Lower lobe of right lung (tissue), 2 donors: ENCODE measurements around the gene MYBPC2. TPM values are rescaled to one million over a fixed set of nuclear protein-coding genes. Genes with fewer than 3 reads are reported as not detected.
A peak's percentile ranks its signal among the peaks of the same experiment; 100 is the strongest.

Source experiments
- ATAC-seq, 2 donors: fragments of 200-7000 bp; cut with Tn5 transposase; one replicate each; pipeline ENCODE4 v1.9.1; 2020 to 2022; ENCODE audit warnings: mild to moderate bottlenecking in 2 of 2, moderate library complexity in 2 of 2
- DNase-seq: peaks from one replicate; pipeline ENCODE4 v3.0.0-alpha.2; 2020
- H3K27ac ChIP-seq: fragments of 200-600 bp; one replicate; pipeline ENCODE4 v1.8.0; 2022
- H3K27me3 ChIP-seq: fragments of 200-600 bp; one replicate; pipeline ENCODE4 v1.8.0; 2022; ENCODE audit warnings: low read depth
- H3K36me3 ChIP-seq: fragments of 200-600 bp; one replicate; pipeline ENCODE4 v1.8.0; 2022; ENCODE audit warnings: mild to moderate bottlenecking
- H3K4me1 ChIP-seq: fragments of 200-600 bp; one replicate; pipeline ENCODE4 v1.8.0; 2022
- H3K4me3 ChIP-seq: fragments of 200-600 bp; one replicate; pipeline ENCODE4 v1.8.0; 2022; ENCODE audit warnings: mild to moderate bottlenecking
- H3K9me3 ChIP-seq: fragments of 200-600 bp; one replicate; pipeline ENCODE4 v1.8.0; 2022
- CTCF ChIP-seq: fragments of 200-600 bp; IDR thresholded peaks from one replicate; pipeline ENCODE4 v1.8.0; 2022; ENCODE audit warnings: antibody characterized with exemption, mild to moderate bottlenecking
- intact Hi-C: fragments of 100-400 bp; cut with DNase I; formaldehyde crosslinking; loops from one replicate; pipeline ENCODE4 v1.11.0; 2022
- total RNA-seq: library from RNA; stranded (reverse); fragmentation: NEBNext Ultra II Directional; extraction: Animal tissue kit (Norgen Biotek cat#: 25700); gene quantifications from one replicate; pipeline ENCODE4 v1.2.1, GENCODE V29; 2021
- donor health status: DM: no; HTN: yes; CAD: no; lungs with severe emphysema.

The MYBPC2 gene
- total RNA-seq, 1 donor from 2014 or later = not detected

DNA sequence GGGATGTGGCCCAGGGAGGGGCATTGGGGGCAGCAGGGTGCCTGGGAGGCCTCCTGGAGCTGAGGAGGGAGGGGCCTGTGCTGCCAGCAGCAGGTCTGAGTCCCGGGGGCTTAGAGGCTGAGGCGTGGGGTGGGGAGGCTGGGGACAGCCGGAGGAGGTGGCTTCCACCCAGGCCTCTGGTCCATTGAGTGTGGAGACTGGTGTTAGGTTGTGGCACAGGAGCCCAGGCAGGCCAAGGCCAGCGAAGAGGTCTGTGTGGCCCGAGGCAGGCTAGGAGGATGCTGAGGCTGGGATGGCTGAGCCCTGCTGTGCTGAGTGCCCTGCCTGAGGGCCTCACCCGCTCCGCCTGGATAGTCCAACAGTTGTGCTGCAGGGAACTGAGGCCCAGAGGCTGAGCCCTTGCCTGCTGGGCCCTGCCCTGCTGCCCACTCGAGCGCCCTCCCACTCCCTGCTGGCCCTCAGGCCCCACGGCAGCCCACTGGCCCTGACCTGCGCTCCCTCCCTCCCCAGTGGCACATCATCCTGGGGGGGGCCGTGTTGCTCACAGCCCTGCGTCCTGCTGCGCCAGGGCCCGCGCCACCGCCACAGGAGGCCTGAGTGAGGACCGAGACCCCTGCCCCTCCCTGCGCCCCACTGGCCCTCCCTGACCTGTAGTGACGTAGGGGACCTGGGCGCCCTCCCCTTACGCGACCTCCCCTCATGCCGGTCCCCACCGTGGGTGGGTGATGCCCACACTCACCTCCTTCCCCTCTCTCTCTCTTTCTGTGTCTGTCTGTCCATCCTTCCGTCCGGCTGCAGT is 48.9 kb downstream of the MYBPC2 start:
- DNase-seq = no peak
- no peak for TF ChIP-seq CTCF
- intact Hi-C loops = no loop called here

DNA sequence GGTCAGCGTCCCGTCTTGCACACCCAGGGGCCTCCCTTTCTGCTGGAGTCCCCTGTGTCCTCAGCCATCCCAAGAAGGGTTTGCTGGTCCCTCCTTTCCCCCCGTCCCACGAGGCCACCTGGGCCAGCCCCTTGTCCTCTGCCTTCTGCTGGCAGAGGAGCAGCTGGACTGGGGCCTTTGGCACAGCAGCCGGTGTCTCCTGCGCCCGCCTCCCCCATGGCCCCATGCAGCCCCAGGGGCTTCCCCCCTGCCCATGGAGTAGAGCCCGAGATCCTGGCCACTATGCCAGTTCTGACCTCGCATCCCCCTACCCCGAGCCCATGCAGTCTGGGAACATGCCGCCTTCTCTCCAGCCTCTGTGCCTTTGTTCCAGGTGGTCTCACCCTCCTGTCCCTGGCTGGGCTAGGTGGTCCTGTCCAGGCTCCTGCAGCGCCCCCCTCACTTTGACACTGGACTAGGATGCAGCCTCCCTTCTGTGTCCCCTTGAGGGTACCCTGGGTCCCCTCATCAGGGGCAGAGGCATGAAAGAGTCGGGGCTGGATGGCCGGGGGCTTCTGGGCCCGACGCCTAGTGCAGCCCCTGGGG is 49.7 kb downstream of the MYBPC2 start:
- intact Hi-C loops = no loop called here
- H3K4me3 ChIP-seq = no peak overlapping the region
- peaks cover 3% of the 10 kb centered on the region for H3K27me3 ChIP-seq
- ATAC-seq = peak in 1 of 2 donors; percentile 3
- no peak overlapping the region for H3K27ac ChIP-seq
- TF ChIP-seq CTCF = no peak
- no peak for DNase-seq
- peaks cover 63% of the 10 kb centered on the region for H3K36me3 ChIP-seq
- H3K9me3 ChIP-seq = no peaks in the 10 kb centered on the region
- H3K4me1 ChIP-seq = peaks cover 12% of the 10 kb centered on the region

More for the DNA sequence above, 48.9 kb downstream of the MYBPC2 start:
- Histone ChIP-seq H3K27ac (no peak overlapping the region), H3K4me3 (no peak overlapping the region), H3K9me3 (no peaks in the 10 kb centered on the region), H3K27me3 (no peaks in the 10 kb centered on the region), H3K4me1 (peaks cover 15% of the 10 kb centered on the region), H3K36me3 (peaks cover 63% of the 10 kb centered on the region)
- peak in 1 of 2 donors; percentile 6 for ATAC-seq

DNA sequence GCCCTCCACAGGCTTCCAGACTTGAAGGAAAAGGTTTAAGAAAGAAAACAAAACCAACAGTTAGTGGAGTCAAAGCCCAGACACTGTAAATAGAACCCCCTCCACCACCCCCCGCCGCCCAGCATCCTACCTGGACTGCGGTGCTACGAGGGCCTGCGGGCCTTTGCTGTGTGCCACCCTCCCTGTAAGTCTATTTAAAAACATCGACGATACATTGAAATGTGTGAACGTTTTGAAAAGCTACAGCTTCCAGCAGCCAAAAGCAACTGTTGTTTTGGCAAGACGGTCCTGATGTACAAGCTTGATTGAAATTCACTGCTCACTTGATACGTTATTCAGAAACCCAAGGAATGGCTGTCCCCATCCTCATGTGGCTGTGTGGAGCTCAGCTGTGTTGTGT is 50.2 kb downstream of the MYBPC2 start:
- no peak for ATAC-seq
- Histone ChIP-seq H3K4me1 (peaks cover 10% of the 10 kb centered on the region), H3K36me3 (peaks cover 63% of the 10 kb centered on the region), H3K4me3 (no peak overlapping the region), H3K27me3 (peaks cover 6% of the 10 kb centered on the region), H3K27ac (no peak overlapping the region), H3K9me3 (no peaks in the 10 kb centered on the region)
- no peak for DNase-seq
- TF ChIP-seq CTCF = no peak
- intact Hi-C loops = no loop called here

- no peak for ATAC-seq
- intact Hi-C loops = no loop called here
- no peak overlapping the region for H3K4me3 ChIP-seq
- H3K27ac ChIP-seq = no peak overlapping the region
- H3K9me3 ChIP-seq = no peaks in the 10 kb centered on the region
- peaks cover 45% of the 10 kb centered on the region for H3K36me3 ChIP-seq
- TF ChIP-seq CTCF = no peak
- H3K4me1 ChIP-seq = peaks cover 5% of the 10 kb centered on the region
- H3K27me3 ChIP-seq = peaks cover 6% of the 10 kb centered on the region
- no peak for DNase-seq
Observed at GRCh38 chr19:50485284-50485955, 52.7 kb downstream of the MYBPC2 start.

DNA sequence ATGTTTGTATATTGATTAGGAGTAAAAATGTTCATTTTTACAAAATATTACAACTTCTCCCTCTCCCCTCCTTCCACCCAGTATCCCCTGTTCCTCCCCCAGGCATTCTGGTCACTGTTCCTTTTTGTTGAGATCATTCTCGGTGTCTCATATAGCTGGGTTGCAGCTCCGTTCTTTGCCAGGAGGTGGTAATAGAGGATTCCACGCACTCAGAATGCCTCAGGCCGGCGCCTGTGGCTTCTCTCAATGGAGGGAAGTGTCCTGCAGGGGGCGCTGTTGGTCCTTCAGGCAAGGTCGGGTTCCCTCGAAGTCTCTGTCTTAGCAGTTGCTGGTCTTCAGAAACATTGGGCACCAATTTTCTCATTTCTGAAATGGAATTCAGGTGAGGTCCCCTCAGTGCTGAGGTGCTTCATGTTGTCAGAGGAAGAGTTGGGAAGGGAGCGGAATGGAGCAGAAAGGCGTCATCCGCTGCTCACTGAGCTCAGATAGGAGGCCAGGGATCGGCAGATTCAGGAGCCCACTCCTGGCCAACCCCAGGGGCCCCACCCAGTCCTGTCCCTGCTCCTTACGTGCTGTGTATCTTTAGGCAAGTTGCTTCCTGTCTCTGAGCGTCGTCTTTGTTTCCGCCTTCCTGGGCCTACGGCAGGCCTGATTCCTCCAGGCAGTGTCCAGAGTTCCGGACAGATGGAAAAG is 54.3 kb downstream of the MYBPC2 start:
- H3K27me3 ChIP-seq = peaks cover 6% of the 10 kb centered on the region
- H3K36me3 ChIP-seq = peaks cover 30% of the 10 kb centered on the region
- peaks cover 5% of the 10 kb centered on the region for H3K4me1 ChIP-seq
- ATAC-seq (peak in 1 of 2 donors; percentile 7), DNase-seq (peak; percentile 63)
- H3K4me3 ChIP-seq = no peak overlapping the region
- no peak overlapping the region for H3K27ac ChIP-seq
- intact Hi-C loops = no loop called here
- TF ChIP-seq CTCF = peak; percentile 54
- H3K9me3 ChIP-seq = no peaks in the 10 kb centered on the region
